Cardiac muscle cell (in vitro differentiated cells and primary cell): ENCODE data around the gene NAP1L1. TPM values are rescaled to one million over a fixed set of nuclear protein-coding genes. Genes with fewer than 3 reads are reported as not detected.

Source experiments
- DNase-seq, 2 donors: peaks; one replicate each; pipeline versions ENCODE4 v3.0.0 to v3.0.0-alpha.2; 2010 to 2017; ENCODE audit warnings: low read depth in 1 of 2, low spot score in 1 of 2
- H3K27ac ChIP-seq: fragments of 200-600 bp; sonication (generic); 2 replicates; pipeline ENCODE4 v1.5.1; 2016
- H3K27me3 ChIP-seq: fragments of 200-600 bp; sonication (generic); 2 replicates; pipeline ENCODE4 v1.6.0; 2016; ENCODE audit warnings: control low read depth
- H3K36me3 ChIP-seq: fragments of 200-600 bp; sonication (generic); 2 replicates; pipeline ENCODE4 v1.5.1; 2016; ENCODE audit warnings: control low read depth
- H3K4me1 ChIP-seq: fragments of 200-600 bp; sonication (generic); 2 replicates; pipeline ENCODE4 v1.8.1; 2017; ENCODE audit warnings: low read depth, mild to moderate bottlenecking, mixed run types
- H3K4me3 ChIP-seq: fragments of 200-600 bp; sonication (generic); 2 replicates; pipeline ENCODE4 v1.5.1; 2016; ENCODE audit warnings: mild to moderate bottlenecking
- H3K9me3 ChIP-seq: fragments of 200-600 bp; sonication (generic); 2 replicates; pipeline ENCODE4 v1.5.1; 2017; ENCODE audit warnings: low read depth, mild to moderate bottlenecking, control low read depth
- polyA plus RNA-seq: library from polyadenylated mRNA; unstranded; fragments of >200 nt; fragmentation: Nextera tagmentation; extraction: Ambion mirVana; gene quantifications from 2 replicates; pipeline ENCODE4 v1.2.1, GENCODE V29; 2016
- total RNA-seq: library from RNA; depleted of rRNA; stranded (reverse); fragments of >200 nt; gene quantifications from 2 replicates; pipeline ENCODE4 v1.2.3, GENCODE V29; 2016
- TF ChIP-seq, protein P1 (sequence below): IDR thresholded peaks from 2 replicates; pipeline ENCODE4 v1.5.1; 2012; ENCODE audit warnings: low read depth, mild to moderate bottlenecking, low read length

Gene NAP1L1
- total and polyA plus RNA-seq, 2 experiments from 2014 or later = 214 to 671 TPM

DNA sequence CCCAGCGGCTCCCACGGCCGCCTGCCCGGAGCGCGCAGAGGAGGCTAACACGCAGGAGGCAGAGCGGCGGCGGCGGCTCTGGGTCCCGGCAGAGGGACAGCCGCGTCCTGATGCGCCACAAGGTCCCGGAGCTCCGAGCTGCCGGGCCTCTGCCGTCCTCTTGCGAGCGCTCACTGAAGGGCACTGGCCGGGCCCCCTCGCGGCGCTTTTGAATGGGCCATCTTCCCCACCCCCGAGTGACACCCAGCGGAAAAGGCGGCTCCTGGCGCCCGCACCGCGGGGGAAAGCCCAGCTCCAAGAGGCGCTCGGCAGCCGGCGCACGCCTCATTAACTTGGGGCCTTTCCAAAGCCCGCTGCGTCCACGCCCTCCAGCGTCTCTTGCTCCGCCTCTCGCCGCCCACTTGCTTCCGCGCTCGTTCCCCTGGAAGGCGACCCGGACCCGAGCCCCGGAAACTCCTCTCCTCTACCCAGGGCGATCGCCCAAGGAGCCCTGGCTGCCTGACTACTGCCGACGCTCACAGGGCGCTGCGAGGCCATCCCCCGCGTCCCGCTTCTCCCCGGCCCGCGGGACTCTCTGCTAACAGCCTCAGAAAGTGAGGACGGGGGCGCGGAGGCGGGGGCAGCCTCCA is 53.0 kb downstream of the NAP1L1 start, which contains the start of gene PHLDA1:
Gene PHLDA1, minus strand, starts transcription at position 363 of the 629 bp plus-strand sequence.
- H3K4me3 ChIP-seq = peak within 1 kb of the TSS; percentile 82
- H3K27ac ChIP-seq = peak within 1 kb of the TSS; percentile 92
- TF ChIP-seq, protein P1, sequence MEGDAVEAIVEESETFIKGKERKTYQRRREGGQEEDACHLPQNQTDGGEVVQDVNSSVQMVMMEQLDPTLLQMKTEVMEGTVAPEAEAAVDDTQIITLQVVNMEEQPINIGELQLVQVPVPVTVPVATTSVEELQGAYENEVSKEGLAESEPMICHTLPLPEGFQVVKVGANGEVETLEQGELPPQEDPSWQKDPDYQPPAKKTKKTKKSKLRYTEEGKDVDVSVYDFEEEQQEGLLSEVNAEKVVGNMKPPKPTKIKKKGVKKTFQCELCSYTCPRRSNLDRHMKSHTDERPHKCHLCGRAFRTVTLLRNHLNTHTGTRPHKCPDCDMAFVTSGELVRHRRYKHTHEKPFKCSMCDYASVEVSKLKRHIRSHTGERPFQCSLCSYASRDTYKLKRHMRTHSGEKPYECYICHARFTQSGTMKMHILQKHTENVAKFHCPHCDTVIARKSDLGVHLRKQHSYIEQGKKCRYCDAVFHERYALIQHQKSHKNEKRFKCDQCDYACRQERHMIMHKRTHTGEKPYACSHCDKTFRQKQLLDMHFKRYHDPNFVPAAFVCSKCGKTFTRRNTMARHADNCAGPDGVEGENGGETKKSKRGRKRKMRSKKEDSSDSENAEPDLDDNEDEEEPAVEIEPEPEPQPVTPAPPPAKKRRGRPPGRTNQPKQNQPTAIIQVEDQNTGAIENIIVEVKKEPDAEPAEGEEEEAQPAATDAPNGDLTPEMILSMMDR = peak; percentile 55
- H3K36me3 ChIP-seq = no peaks in the 10 kb centered on the region
- no peaks in the 10 kb centered on the region for H3K9me3 ChIP-seq
- peak; percentile 95 to 99 for DNase-seq
- H3K27me3 ChIP-seq = no peaks in the 10 kb centered on the region
- peaks cover 34% of the 10 kb centered on the region for H3K4me1 ChIP-seq

GRCh38 chr12:76031081-76031413 is 53.4 kb downstream of the NAP1L1 start:
- DNase-seq = no peak
- H3K4me3 ChIP-seq = peak overlapping the region; percentile 82
- H3K27me3 ChIP-seq = no peaks in the 10 kb centered on the region
- H3K36me3 ChIP-seq = no peaks in the 10 kb centered on the region
- H3K27ac ChIP-seq = peak overlapping the region; percentile 92
- peaks cover 34% of the 10 kb centered on the region for H3K4me1 ChIP-seq
- H3K9me3 ChIP-seq = no peaks in the 10 kb centered on the region
- TF ChIP-seq, protein P1 = no peak

GRCh38 chr12:76030341-76031080 is 54.0 kb downstream of the NAP1L1 start:
- DNase-seq = peak; percentile 44 to 68
- peaks cover 34% of the 10 kb centered on the region for H3K4me1 ChIP-seq
- H3K36me3 ChIP-seq = no peaks in the 10 kb centered on the region
- peak overlapping the region; percentile 92 for H3K27ac ChIP-seq
- H3K4me3 ChIP-seq = peak overlapping the region; percentile 82
- H3K9me3 ChIP-seq = no peaks in the 10 kb centered on the region
- H3K27me3 ChIP-seq = no peaks in the 10 kb centered on the region
- TF ChIP-seq, protein P1 = no peak

- peak; percentile 20 to 70 for DNase-seq
- H3K9me3 ChIP-seq = no peaks in the 10 kb centered on the region
- peak overlapping the region; percentile 82 for H3K4me3 ChIP-seq
- no peak overlapping the region for H3K27ac ChIP-seq
- H3K36me3 ChIP-seq = no peaks in the 10 kb centered on the region
- H3K27me3 ChIP-seq = no peaks in the 10 kb centered on the region
- TF ChIP-seq, protein P1 = no peak
- H3K4me1 ChIP-seq = peaks cover 29% of the 10 kb centered on the region
Observed at GRCh38 chr12:76029982-76030340, 54.5 kb downstream of the NAP1L1 start.

DNA sequence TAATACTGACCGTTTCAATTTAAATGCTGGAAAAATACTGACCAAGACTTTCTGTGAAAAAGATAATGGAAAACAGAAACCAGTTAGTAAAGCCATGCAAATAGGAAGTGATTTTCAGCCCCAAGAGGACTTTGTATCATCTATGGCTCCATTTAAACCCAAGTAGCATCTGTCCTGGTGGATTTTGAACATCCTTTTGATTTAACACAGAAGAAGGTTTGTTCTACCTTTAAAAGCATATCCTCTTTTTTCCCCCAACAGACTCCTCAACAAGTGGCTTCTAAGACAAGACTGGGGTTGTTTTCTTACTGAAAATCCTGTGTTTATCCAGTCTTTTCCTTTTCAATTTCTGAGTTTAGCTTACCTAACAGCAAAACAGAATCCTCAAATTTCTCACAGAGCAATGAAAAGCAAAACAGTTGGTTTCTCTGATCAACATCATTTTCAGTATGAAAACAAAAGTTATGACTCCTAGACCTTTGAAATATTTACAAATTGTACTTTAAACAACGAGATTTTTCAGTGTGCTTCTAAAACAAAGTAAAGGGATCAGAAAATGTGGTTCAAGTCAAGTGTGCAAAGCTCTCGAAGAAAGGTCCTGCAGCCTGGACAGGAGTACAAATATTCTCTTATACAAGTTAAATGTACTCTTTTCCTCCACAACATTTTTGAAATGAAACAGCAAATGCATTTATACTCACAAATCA is 55.8 kb downstream of the NAP1L1 start:
- H3K9me3 ChIP-seq = no peaks in the 10 kb centered on the region
- no peak overlapping the region for H3K27ac ChIP-seq
- H3K27me3 ChIP-seq = no peaks in the 10 kb centered on the region
- DNase-seq = peak in 1 of 2 donors; percentile 38
- TF ChIP-seq, protein P1 = no peak
- no peaks in the 10 kb centered on the region for H3K36me3 ChIP-seq
- peak overlapping the region; percentile 82 for H3K4me3 ChIP-seq
- peaks cover 19% of the 10 kb centered on the region for H3K4me1 ChIP-seq
